Esophagus (tissue), 2 donors: Measurements from ENCODE around the gene PCLAF. TPM values are rescaled to one million over a fixed set of nuclear protein-coding genes. Genes with fewer than 3 reads are reported as not detected.
A peak's percentile ranks its signal among the peaks of the same experiment; 100 is the strongest.
"Not testable (repeated sequence)": the region's sequence is repeated elsewhere in the genome, so short reads cannot be mapped to it uniquely, and the experiment has no call there.

Source experiments
- H3K27ac ChIP-seq, 2 donors: one replicate each; pipeline ENCODE4 v1.5.1; 2013; ENCODE audit warnings: low read depth in 2 of 2, mild to moderate bottlenecking in 2 of 2, inconsistent platforms in 1 of 2, low read length in 1 of 2, moderate library complexity in 1 of 2
- H3K27me3 ChIP-seq, 2 donors: one replicate each; pipeline ENCODE4 v1.6.1; 2013; ENCODE audit warnings: low read length in 2 of 2, control low read depth in 1 of 2, mild to moderate bottlenecking in 1 of 2; ENCODE audit not compliant: insufficient read depth in 2 of 2, control insufficient read depth in 1 of 2
- H3K36me3 ChIP-seq, 2 donors: one replicate each; pipeline ENCODE4 v1.6.1; 2013; ENCODE audit warnings: low read length in 1 of 2; ENCODE audit not compliant: control insufficient read depth in 2 of 2, insufficient read depth in 2 of 2
- H3K4me1 ChIP-seq, 2 donors: one replicate each; pipeline ENCODE4 v1.6.1; 2013; ENCODE audit warnings: low read length in 1 of 2; ENCODE audit not compliant: control insufficient read depth in 2 of 2, insufficient read depth in 2 of 2
- H3K4me3 ChIP-seq, 2 donors: one replicate each; pipeline ENCODE4 v1.5.1; 2013; ENCODE audit warnings: low read length in 2 of 2, mild to moderate bottlenecking in 2 of 2, low read depth in 1 of 2, moderate library complexity in 1 of 2
- H3K9me3 ChIP-seq, 2 donors: one replicate each; pipeline ENCODE4 v1.6.1; 2013; ENCODE audit warnings: mild to moderate bottlenecking in 2 of 2, low read depth in 1 of 2, low read length in 1 of 2, moderate library complexity in 1 of 2; ENCODE audit not compliant: control insufficient read depth in 2 of 2, insufficient read depth in 1 of 2
- WGBS, 2 donors: extraction: QIAGEN DNeasy Blood & Tissue Kit; methylation state at CpG; one replicate each; pipeline ENCODE4 v1.1.7; 2013; 5-methylcytosine and 5-hydroxymethylcytosine counted together
- polyA plus RNA-seq, 2 donors: library from polyadenylated mRNA; stranded (reverse); fragments of 200-250 nt; gene quantifications; one replicate each; pipeline ENCODE4 v1.2.3, GENCODE V29; 2013
- donor health status: healthy with polysubstance abuse.
- donor health status: Bipolar disorder and iron deficiency.

Gene PCLAF
- polyA plus RNA-seq, 2 donors, result 50.6 to 54.4 TPM

DNA sequence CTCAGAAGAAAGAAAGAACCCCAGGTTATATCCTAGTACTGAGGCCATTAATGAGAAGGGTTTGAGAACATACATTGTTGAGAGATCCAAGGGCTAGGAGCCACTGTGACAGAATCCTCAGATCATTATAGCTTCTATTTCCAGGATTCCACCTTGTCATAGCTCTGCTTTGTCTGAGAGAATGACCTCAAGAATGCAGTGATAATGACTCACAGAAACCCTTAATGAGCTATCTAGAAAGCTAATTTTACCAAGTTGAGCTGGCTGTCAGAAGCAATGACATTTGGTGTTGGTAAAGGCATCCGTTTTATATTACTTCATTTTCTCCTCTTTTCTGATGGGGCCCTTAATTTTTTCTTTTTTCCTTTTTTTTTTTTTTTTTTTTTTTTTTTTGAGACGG is 17.3 kb upstream of the PCLAF start:
- peaks cover 5% of the 10 kb centered on the region in 2 donors for H3K36me3 ChIP-seq
- no peaks in the 10 kb centered on the region for H3K9me3 ChIP-seq
- H3K27ac ChIP-seq, result no peak overlapping the region
- no peak overlapping the region for H3K4me3 ChIP-seq
- no peaks in the 10 kb centered on the region for H3K27me3 ChIP-seq
- 80 to 85% methylated on average over 2 of the region's 2 CpGs for WGBS, 2 donors
- no peaks in the 10 kb centered on the region for H3K4me1 ChIP-seq

DNA sequence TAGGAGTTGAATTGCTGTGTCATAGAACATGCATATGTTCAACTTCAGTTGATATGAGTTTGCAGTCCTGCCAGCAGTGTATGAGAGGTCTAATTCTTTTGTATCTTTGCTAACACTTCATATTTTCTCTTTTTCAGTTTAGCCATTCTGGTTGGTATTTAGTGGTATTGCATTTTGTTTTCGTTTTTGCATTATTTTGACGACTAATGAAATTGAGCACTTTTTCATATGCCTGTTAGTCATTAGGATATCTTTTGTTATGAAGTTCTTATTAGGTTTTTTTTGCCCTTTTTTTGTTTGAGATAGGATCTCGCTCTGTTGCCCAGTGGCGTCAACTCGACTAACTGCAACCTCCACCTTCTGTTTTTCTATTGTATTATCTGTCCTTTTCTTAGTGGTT is 15.5 kb upstream of the PCLAF start:
- H3K4me1 ChIP-seq, result no peaks in the 10 kb centered on the region

DNA sequence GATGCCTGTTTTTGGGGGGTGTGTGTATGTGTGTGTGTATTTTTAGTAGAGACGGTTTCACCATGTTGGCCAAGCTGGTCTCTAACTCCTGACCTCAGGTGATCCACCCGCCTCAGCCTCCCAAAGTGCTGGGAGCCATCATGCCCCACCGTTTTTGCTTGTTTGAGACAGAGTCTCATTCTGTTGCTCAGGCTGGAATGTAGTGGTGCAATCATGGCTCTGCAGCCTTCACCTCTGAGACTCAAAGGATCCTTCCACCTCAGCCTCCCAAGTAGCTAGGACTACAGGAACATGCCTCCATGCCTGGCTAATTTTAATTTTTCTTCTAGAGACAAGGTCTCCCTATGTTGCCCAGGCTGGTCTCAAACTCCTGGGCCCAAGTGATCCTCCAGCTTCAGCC is 11.2 kb upstream of the PCLAF start:
- not testable (repeated sequence) for H3K4me1 ChIP-seq, H3K4me3 ChIP-seq, H3K36me3 ChIP-seq, H3K27me3 ChIP-seq, H3K27ac ChIP-seq, H3K9me3 ChIP-seq
- WGBS, 2 donors, result 86 to 88% methylated on average over 3 of the region's 3 CpGs

More for the DNA sequence above, 15.5 kb upstream of the PCLAF start:
- Histone ChIP-seq H3K27me3 (no peaks in the 10 kb centered on the region), H3K27ac (no peak overlapping the region), H3K9me3 (no peaks in the 10 kb centered on the region), H3K36me3 (peaks cover 5% of the 10 kb centered on the region in 2 donors), H3K4me3 (no peak overlapping the region)
- 94 to 95% methylated on average over 5 of the region's 5 CpGs for WGBS, 2 donors

DNA sequence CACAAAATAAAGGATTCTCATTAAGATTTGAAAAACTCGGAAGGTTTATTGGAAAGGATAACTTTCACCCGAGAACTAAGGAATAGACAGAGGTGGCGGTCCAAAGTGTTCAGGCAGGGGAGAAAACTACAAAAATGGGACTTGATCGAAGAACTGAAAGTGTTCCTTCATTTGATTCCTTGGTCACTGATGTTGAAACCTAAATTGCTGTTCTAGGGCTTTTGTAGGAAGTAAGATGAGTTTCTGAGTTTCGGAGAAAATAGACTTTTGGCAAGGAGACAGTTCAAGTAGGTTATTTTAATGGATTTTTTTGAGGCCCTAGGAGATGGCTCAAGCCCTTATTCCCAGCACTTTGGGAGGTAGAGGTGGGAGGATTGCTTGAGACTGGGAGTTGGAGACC is 7.8 kb upstream of the PCLAF start:
- no peaks in the 10 kb centered on the region for H3K36me3 ChIP-seq
- no peaks in the 10 kb centered on the region for H3K4me1 ChIP-seq
- H3K4me3 ChIP-seq, result no peak overlapping the region
- no peaks in the 10 kb centered on the region for H3K27me3 ChIP-seq
- 89 to 92% methylated on average over 5 of the region's 5 CpGs for WGBS, 2 donors
- H3K27ac ChIP-seq, result no peak overlapping the region
- no peaks in the 10 kb centered on the region for H3K9me3 ChIP-seq

DNA sequence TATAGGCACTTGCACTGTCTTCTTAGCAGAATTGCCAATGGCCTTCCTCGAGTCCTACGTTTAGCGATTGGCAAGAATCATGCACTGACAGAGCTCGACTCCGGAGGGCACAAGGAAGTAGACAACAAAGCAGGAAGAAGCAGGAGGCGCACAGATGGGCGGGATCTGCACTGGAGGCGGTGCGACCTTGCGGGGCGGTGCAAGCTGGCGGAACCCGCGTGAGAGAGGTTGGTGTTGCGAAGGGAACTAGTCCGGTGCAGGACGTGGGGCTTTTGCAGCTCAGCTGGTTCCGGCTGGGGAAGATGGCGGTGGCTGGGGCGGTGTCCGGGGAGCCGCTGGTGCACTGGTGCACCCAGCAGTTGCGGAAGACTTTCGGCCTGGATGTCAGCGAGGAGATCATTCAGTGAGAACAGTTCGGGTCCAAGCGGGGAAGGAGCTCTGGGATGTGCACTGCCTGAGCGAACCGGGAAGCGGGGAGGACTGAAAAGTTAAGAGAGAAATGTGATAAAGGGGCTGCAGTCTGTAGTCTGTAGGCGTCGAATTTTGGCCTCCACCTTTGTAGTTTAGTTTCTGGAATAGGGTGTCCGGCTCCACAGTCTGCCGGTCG is 6.4 kb upstream of the PCLAF start, which contains the start of gene TRIP4:
TSS of gene TRIP4 (plus strand) at position 275 of the 607 bp plus-strand sequence. CDS start at position 303, 28 bp downstream.
- Histone ChIP-seq H3K9me3 (no peaks in the 10 kb centered on the region), H3K27me3 (no peaks in the 10 kb centered on the region), H3K4me3 (peak within 1 kb of the TSS; percentile 87 to 88), H3K4me1 (no peaks in the 10 kb centered on the region), H3K36me3 (no peaks in the 10 kb centered on the region), H3K27ac (peak within 1 kb of the TSS; percentile 81 to 96)
- WGBS, 2 donors, result 0% methylated on average over 35 of the region's 35 CpGs

DNA sequence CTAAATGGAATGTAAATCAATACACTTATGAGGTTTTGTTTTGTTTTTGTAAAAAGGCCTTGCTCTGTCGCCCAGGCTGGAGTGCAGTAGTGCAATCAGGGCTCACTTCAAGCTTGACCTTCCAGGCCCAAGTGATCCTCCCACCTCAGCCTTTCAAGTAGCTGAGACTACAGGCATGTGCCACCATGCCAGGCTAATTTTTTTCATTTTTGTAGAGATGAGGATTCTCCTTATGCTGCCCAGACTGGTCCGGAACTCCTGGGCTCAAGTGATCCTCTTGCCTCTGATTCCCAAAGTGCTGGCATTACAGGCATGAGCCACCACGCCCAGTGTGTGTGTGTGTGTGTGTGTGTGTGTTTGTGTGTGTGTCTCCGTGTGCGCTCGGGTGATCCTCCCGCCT is 5.0 kb upstream of the PCLAF start:
- Histone ChIP-seq H3K4me1 (no peaks in the 10 kb centered on the region), H3K27me3 (no peaks in the 10 kb centered on the region), H3K27ac (no peak overlapping the region), H3K4me3 (no peak overlapping the region), H3K36me3 (no peaks in the 10 kb centered on the region), H3K9me3 (no peaks in the 10 kb centered on the region)
- WGBS, 2 donors, result 91 to 93% methylated on average over 7 of the region's 7 CpGs

DNA sequence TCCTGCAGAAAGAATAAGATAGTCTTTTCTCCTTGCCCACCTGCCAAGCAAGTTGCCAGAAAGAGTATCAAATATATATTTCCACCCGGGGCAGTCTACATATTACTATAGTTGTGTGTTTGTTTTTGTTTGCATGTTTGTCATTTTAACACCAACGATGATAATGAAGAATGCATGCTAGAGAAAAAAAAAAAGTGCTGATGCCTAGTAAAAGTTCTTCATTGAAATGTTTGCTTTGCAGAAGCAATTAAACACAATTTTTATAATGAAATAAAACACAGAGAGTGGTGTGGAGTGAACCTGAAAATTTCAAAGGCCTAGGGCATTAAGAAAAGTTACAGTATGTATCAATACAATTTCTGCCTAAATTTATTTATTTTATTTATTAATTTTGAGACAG is 2.5 kb upstream of the PCLAF start:
- Histone ChIP-seq H3K9me3 (no peaks in the 10 kb centered on the region), H3K4me3 (no peak overlapping the region), H3K27me3 (no peaks in the 10 kb centered on the region), H3K36me3 (no peaks in the 10 kb centered on the region), H3K27ac (no peak overlapping the region), H3K4me1 (no peaks in the 10 kb centered on the region)
- WGBS, 2 donors, result 79 to 94% methylated on average over 2 of the region's 2 CpGs

DNA sequence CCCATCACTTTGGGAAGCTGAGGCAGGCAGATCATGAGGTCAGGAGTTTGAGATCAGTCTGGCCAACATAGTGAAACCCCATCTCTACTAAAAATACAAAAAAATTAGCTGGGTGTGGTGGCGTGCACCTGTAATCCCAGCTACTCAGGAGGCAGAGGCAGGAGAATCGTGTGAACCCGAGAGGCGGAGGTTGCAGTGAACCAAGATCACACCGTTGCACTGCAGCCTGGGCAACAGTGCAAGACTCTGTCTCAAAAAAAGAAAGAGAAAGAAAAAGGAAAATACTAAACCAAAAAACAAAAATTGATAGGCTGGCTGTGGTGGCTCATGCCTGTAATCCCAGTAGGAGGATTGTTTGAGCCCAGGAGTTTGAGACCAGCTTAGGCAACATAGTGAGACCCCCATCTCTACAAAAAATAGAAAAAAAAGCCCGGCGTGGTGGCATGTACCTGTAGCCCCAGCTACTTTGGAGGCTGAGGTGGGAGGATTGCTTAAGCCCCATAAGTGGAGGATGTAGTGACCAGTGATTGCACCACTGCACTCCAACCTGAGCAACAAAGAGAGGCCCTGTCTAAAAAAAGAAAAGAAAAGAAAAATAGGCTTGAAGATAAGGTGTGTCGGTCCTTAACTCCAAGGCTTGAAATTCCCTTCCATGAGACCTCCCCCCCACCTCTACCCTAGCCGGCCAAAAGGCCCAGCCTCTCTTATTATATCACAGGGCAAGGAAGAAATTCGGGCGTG is 941 bp downstream of the PCLAF start:
- H3K36me3 ChIP-seq, H3K27ac ChIP-seq, H3K27me3 ChIP-seq, H3K9me3 ChIP-seq, H3K4me1 ChIP-seq: not testable (repeated sequence)
- H3K4me3 ChIP-seq, result peak overlapping the region; percentile 52 to 74
- WGBS, 2 donors, result 49 to 55% methylated on average over 11 of the region's 11 CpGs

DNA sequence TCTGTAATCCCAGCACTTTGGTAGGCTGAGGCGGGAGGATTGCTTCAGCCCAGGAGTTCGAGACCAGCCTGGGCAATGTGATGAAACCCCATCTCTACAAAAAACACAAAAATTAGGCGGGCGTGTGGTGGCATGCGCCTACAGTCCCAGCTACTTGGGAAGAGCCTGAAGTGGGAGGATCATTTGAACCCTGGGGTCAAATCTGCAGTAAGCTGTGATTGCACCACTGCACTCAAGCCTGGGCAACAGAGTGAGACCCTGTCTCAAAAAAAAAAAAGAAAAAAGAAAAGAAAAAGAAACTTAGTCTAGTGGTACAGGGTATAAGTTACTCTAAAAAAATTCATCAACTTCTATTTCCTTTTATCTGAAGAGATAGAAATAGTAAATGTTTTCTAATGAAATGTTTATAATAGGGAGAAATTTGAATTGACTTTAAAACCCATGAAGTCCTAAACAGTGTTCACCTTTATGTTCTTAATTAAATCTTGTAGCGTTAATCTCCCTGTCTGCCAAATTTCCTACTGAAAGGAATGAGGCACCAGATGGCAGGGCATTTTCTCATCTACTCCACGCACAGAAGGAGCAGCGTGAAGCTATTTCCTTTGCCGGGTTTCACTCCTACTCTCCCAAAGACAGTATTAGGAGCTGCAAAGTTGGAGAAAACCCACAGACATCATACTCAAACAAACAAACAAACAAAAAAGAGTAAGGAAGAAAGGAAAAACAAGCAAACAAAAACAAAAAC is 1.9 kb downstream of the PCLAF start:
- no peaks in the 10 kb centered on the region for H3K9me3 ChIP-seq
- no peak overlapping the region for H3K27ac ChIP-seq
- H3K36me3 ChIP-seq, result no peaks in the 10 kb centered on the region
- H3K27me3 ChIP-seq, result no peaks in the 10 kb centered on the region
- 71 to 74% methylated on average over 9 of the region's 9 CpGs for WGBS, 2 donors
- no peaks in the 10 kb centered on the region for H3K4me1 ChIP-seq
- H3K4me3 ChIP-seq, result no peak overlapping the region
